Measurements from ENCODE around the gene BTF3. TPM values are rescaled to one million over a fixed set of nuclear protein-coding genes. Genes with fewer than 3 reads are reported as not detected.

Gene BTF3
- total and polyA plus RNA-seq, 2 of the 8 experiments (the other 6 are each of a cell fraction or from before 2014, with no cell fraction given): 396 to 754 TPM

GRCh38 chr5:73552642-73553041, 54.4 kb downstream of the BTF3 start:
- Histone ChIP-seq H3K56ac (replicated peaks; ENCODE audit: insufficient read length, low read depth, low read length) (no peak overlapping the region), H3K27ac (ENCODE audit: low read depth, low read length) (no peak overlapping the region), H3K4ac (replicated peaks; ENCODE audit: insufficient read length, low read depth, low read length) (no peak overlapping the region), H2BK120ac (replicated peaks; ENCODE audit: low read depth, low read length) (no peak overlapping the region), H3K18ac (ENCODE audit: extremely low read depth, low read length) (no peak overlapping the region), H4K8ac (ENCODE audit: extremely low read depth, insufficient read depth, low read length) (no peak overlapping the region), H3K4me3 (ENCODE audit: extremely low read depth in 1 of 4, insufficient read depth in 2 of 4, low read depth in 3 of 4, low read length in 4 of 4) (no peak overlapping the region), H3K4me2 (ENCODE audit: insufficient read depth in 1 of 2, low read depth in 2 of 2, low read length in 2 of 2) (no peak overlapping the region), H3K79me1 (ENCODE audit: low read depth, low read length) (no peaks in the 10 kb centered on the region), H2AFZ (ENCODE audit: low read length) (no peak overlapping the region), H2BK12ac (ENCODE audit: low read depth, low read length) (no peak overlapping the region), H3K79me2 (ENCODE audit: control insufficient read depth in 1 of 2, insufficient read depth in 2 of 2, low read length in 2 of 2) (no peaks in the 10 kb centered on the region), H4K5ac (ENCODE audit: insufficient read length, low read depth, low read length) (no peak overlapping the region), H3K23ac (ENCODE audit: insufficient read length) (no peak overlapping the region), H3K9me3 (ENCODE audit: insufficient read depth in 2 of 2, low read depth in 1 of 2, low read length in 1 of 2) (no peaks in the 10 kb centered on the region), H2BK5ac (ENCODE audit: low read depth, low read length) (no peak overlapping the region), H3K27me3 (replicated peaks in 1 of 4; ENCODE audit: control insufficient read depth in 3 of 4, extremely low read depth in 1 of 4, insufficient read depth in 3 of 4, low read length in 3 of 4) (no peaks in the 10 kb centered on the region), H2BK20ac (ENCODE audit: low read length) (no peak overlapping the region), H3K9ac (replicated peaks in 1 of 4; ENCODE audit: extremely low read depth in 1 of 4, low read depth in 3 of 4, low read length in 3 of 4) (no peak overlapping the region), H3K23me2 (ENCODE audit: low read depth, low read length) (no peaks in the 10 kb centered on the region), H2BK15ac (ENCODE audit: low read length) (no peak overlapping the region), H3K36me3 (ENCODE audit: control insufficient read depth in 2 of 4, insufficient read depth in 4 of 4, low read length in 3 of 4) (0 out of 8 replicates have a peak, but pooled peaks cover 0 to 3% (median 0%) of the 10 kb centered on the region in 4 experiments), H3K14ac (ENCODE audit: insufficient read length) (no peak overlapping the region), H4K20me1 (replicated peaks in 1 of 2; ENCODE audit: control insufficient read depth in 1 of 2, insufficient read depth in 2 of 2, low read length in 2 of 2) (no peaks in the 10 kb centered on the region), H4K91ac (replicated peaks; ENCODE audit: insufficient read length, low read length) (no peak overlapping the region), H2AK5ac (ENCODE audit: low read depth, low read length) (no peak overlapping the region), H3K4me1 (replicated peaks in 1 of 4; ENCODE audit: control insufficient read depth in 3 of 4, insufficient read depth in 4 of 4, low read length in 3 of 4) (no peaks in the 10 kb centered on the region)
- FAIRE-seq (no peak), DNase-seq (ENCODE audit: low read depth in 1 of 2, low spot score in 2 of 2) (no peak)
- CTCF ChIA-PET (ENCODE audit: partially characterized antibody): interaction anchor here (4.0 kb wide), 1 partner anchor 16 kb away, joined by 25 read pairs; no protein-coding TSS in a partner anchor
- TF ChIP-seq POU5F1 (IDR thresholded peaks at IDR 0.05; ENCODE audit: low read depth, low read length): no peak
- POLR2A ChIA-PET (ENCODE audit: partially characterized antibody): interaction anchor here (1.1 kb wide), 1 partner anchor 10 kb away, joined by 4 read pairs; no protein-coding TSS in a partner anchor

Other genes with a start within 250 kb of the BTF3 start
- gene FOXD1, start 49.7 kb upstream of the BTF3 start, total RNA-seq (2021; fragmentation: NEBNext Ultra II Directional; extraction: Animal tissue kit (Norgen Biotek cat#: 25700)): 0.73 and 1.1 TPM in 2 replicates
- 0.11 and 0.17 TPM in 2 replicates for gene FOXD1, start 49.7 kb upstream of the BTF3 start, polyA plus RNA-seq (2011; rRNA removed)
- gene ANKRA2, start 67.2 kb downstream of the BTF3 start, total RNA-seq (2021; fragmentation: NEBNext Ultra II Directional; extraction: Animal tissue kit (Norgen Biotek cat#: 25700)): 10.3 and 12.6 TPM in 2 replicates
- 5.6 and 7.0 TPM in 2 replicates for gene ANKRA2, start 67.2 kb downstream of the BTF3 start, polyA plus RNA-seq (2011; rRNA removed)
- 33.6 and 35.1 TPM in 2 replicates for gene UTP15, start 67.3 kb downstream of the BTF3 start, total RNA-seq (2021; fragmentation: NEBNext Ultra II Directional; extraction: Animal tissue kit (Norgen Biotek cat#: 25700))
- 14.3 and 17.4 TPM in 2 replicates for gene UTP15, start 67.3 kb downstream of the BTF3 start, polyA plus RNA-seq (2011; rRNA removed)
- 0.77 and 1.0 TPM in 2 replicates for gene ARHGEF28, start 127.8 kb downstream of the BTF3 start, total RNA-seq (2021; fragmentation: NEBNext Ultra II Directional; extraction: Animal tissue kit (Norgen Biotek cat#: 25700))
- 0.31 and 0.33 TPM in 2 replicates for gene ARHGEF28, start 127.8 kb downstream of the BTF3 start, polyA plus RNA-seq (2011; rRNA removed)